GM12878 (cell line): ENCODE measurements around the gene ZMYM3. TPM values are rescaled to one million over a fixed set of nuclear protein-coding genes. Genes with fewer than 3 reads are reported as not detected.

Experiments
- ATAC-seq: fragments of 200-7000 bp; cut with Tn5 transposase; 3 replicates; pipeline ENCODE4 v1.9.1; 2020; ENCODE audit warnings: mild to moderate bottlenecking, moderate library complexity
- BruUV-seq: library from RNA; stranded (reverse); fragments of 400-500 nt; replicated peaks from 2 replicates; lab custom pipeline; 2021; lab: Mats Ljungman, UMichigan
- CTCF ChIA-PET: fragments of 300-600 bp; sonication (Branson Sonifier 250); formaldehyde crosslinking; extraction: SDS; loops from one replicate; lab custom pipeline; 2021; ENCODE audit warnings: inconsistent platforms; lab: Yijun Ruan, JAX
- POLR2A ChIA-PET: fragments of 350-600 bp; formaldehyde crosslinking; extraction: SDS; loops from one replicate; lab custom pipeline; 2021; ENCODE audit warnings: inconsistent platforms; lab: Charles Lee
- RAD21 ChIA-PET: fragments of 300-600 bp; sonication (Branson Sonifier 250); formaldehyde crosslinking; loops from one replicate; lab custom pipeline; 2023; ENCODE audit warnings: antibody characterized with exemption; ENCODE audit not compliant: unreplicated experiment; lab: Charles Lee
- SMC1A ChIA-PET: fragments of 300-600 bp; sonication (Branson Sonifier 250); formaldehyde crosslinking; loops from one replicate; lab custom pipeline; 2023; ENCODE audit not compliant: unreplicated experiment, uncharacterized antibody; lab: Charles Lee
- DNase-seq: peaks from one replicate; pipeline ENCODE4 v3.0.0-alpha.2; 2011; ENCODE audit warnings: low read depth, low spot score
- FAIRE-seq: peaks from 3 replicates; lab custom pipeline; 2011; peaks lifted over from hg19 to GRCh38; lab: Jason Lieb, UNC
- H2AFZ ChIP-seq: 2 replicates; pipeline ENCODE4 v1.6.0; 2011; ENCODE audit warnings: low read depth, low read length, control low read depth; ENCODE audit not compliant: control insufficient read depth
- H3K27ac ChIP-seq: 2 replicates; pipeline ENCODE4 v1.5.1; 2011; ENCODE audit warnings: control low read depth; ENCODE audit not compliant: control insufficient read depth, insufficient read depth
- H3K27me3 ChIP-seq, 2 experiments: replicated peaks in 1 of 2; 2 replicates each; pipeline versions ENCODE4 v1.6.0 to v1.6.1; 2011; ENCODE audit warnings: low read length in 1 of 2; ENCODE audit not compliant: control insufficient read depth in 2 of 2, insufficient read depth in 2 of 2
- H3K36me3 ChIP-seq, 2 experiments: 2 replicates each; pipeline ENCODE4 v1.5.1; 2011; ENCODE audit warnings: low read length in 1 of 2; ENCODE audit not compliant: control insufficient read depth in 2 of 2, insufficient read depth in 2 of 2
- H3K4me1 ChIP-seq: 2 replicates; pipeline ENCODE4 v1.6.1; 2011; ENCODE audit warnings: mild to moderate bottlenecking, low read length, moderate library complexity, mixed read lengths; ENCODE audit not compliant: control insufficient read depth, insufficient read depth
- H3K4me2 ChIP-seq: 2 replicates; pipeline ENCODE4 v1.6.0; 2011; ENCODE audit warnings: control low read depth; ENCODE audit not compliant: control insufficient read depth, insufficient read depth
- H3K4me3 ChIP-seq: fragments of 200-600 bp; sonication (generic); 2 replicates; pipeline ENCODE4 v1.5.1; 2016
- H3K79me2 ChIP-seq: 2 replicates; pipeline ENCODE4 v1.6.0; 2011; ENCODE audit warnings: low read length; ENCODE audit not compliant: control insufficient read depth, insufficient read depth
- H3K9ac ChIP-seq: 2 replicates; pipeline ENCODE4 v1.8.0; 2011; ENCODE audit warnings: low read length, control low read depth, mixed read lengths; ENCODE audit not compliant: control insufficient read depth, insufficient read depth
- H3K9me3 ChIP-seq: replicated peaks from 3 replicates; pipeline ENCODE4 v1.5.1; 2011; ENCODE audit warnings: mild to moderate bottlenecking, low read length; ENCODE audit not compliant: control insufficient read depth, insufficient read depth
- H4K20me1 ChIP-seq: 2 replicates; pipeline ENCODE4 v1.6.0; 2011; ENCODE audit not compliant: control insufficient read depth, insufficient read depth
- BACH1 ChIP-seq: fragments of 450-650 bp; IDR thresholded peaks from 2 replicates; pipeline ENCODE4 v1.6.1; 2017; ENCODE audit warnings: mild to moderate bottlenecking, borderline replicate concordance
- EGR1 ChIP-seq, 2 experiments: IDR thresholded peaks; 1 replicate in 1 of 2; 2 replicates in 1 of 2; pipeline ENCODE4 v1.6.1; 2011 to 2012; ENCODE audit warnings: low read depth in 2 of 2, low read length in 2 of 2, borderline replicate concordance in 1 of 2, mild to moderate bottlenecking in 1 of 2, moderate library complexity in 1 of 2
- ETV6 ChIP-seq, 2 experiments: fragments of 450-650 bp in 1 of 2; IDR thresholded peaks in 1 of 2; conservative IDR thresholded peaks in 1 of 2; 2 replicates each; pipeline ENCODE4 v1.6.1; 2014; ENCODE audit warnings: antibody characterized with exemption in 1 of 2, borderline replicate concordance in 1 of 2, low read depth in 1 of 2, mild to moderate bottlenecking in 1 of 2, moderate library complexity in 1 of 2
- IKZF1 ChIP-seq: fragments of 450-650 bp; conservative IDR thresholded peaks from 2 replicates; pipeline ENCODE4 v1.6.1; 2017; ENCODE audit warnings: antibody characterized with exemption, mild to moderate bottlenecking
- KLF5 ChIP-seq: fragments of 450-650 bp; IDR thresholded peaks from 2 replicates; pipeline ENCODE4 v1.6.1; 2014; ENCODE audit warnings: mild to moderate bottlenecking; ENCODE audit not compliant: partially characterized antibody
- NRF1 ChIP-seq: conservative IDR thresholded peaks from 2 replicates; pipeline ENCODE4 v1.6.1; 2011; ENCODE audit warnings: mild to moderate bottlenecking, low read depth, low read length, improper control_type of control experiment
- TBL1XR1 ChIP-seq: IDR thresholded peaks from 2 replicates; pipeline ENCODE4 v1.6.1; 2012; ENCODE audit warnings: low read depth, low read length, improper control_type of control experiment
- WGBS: methylation state at CpG from one replicate; pipeline ENCODE4 v1.1.6; 2016; ENCODE audit warnings: low lambda C conversion rate; ENCODE audit not compliant: insufficient replicate concordance, insufficient coverage; ENCODE audit errors: missing lambda C conversion rate; 5-methylcytosine and 5-hydroxymethylcytosine counted together
- in situ Hi-C: fragments of 300-500 bp; cut with MboI; formaldehyde crosslinking; loops from 9 replicates; pipeline ENCODE4 v1.14.3; 2018; ENCODE audit warnings: mixed read lengths
- intact Hi-C: fragments of 100-400 bp; cut with micrococcal nuclease; formaldehyde crosslinking; loops from one replicate; pipeline ENCODE4 v1.14.2; 2022; ENCODE audit not compliant: unreplicated experiment
- polyA plus RNA-seq, 11 experiments: library from polyadenylated mRNA; depleted of rRNA in 4 of 11; unstranded in 6 of 11; stranded (reverse) in 5 of 11; fragments of >200 nt; fragmentation: Nextera tagmentation in 4 of 11; fragmentation: Illumina TruSeq in 1 of 11; extraction: Ambion mirVana in 4 of 11; extraction: Trizol in 1 of 11; gene quantifications; 1 replicate in 1 of 11; 2 replicates in 10 of 11; pipeline versions ENCODE4 v1.2.1 to v1.2.3, GENCODE V29; 2011 to 2016; ENCODE audit warnings: inconsistent platforms in 2 of 11, missing spikeins in 2 of 11, low read depth in 1 of 11
- total RNA-seq, 4 experiments: library from RNA; depleted of rRNA in 3 of 4; stranded (reverse); fragments of >200 nt in 3 of 4; fragmentation: Illumina TruSeq in 1 of 4; extraction: Trizol in 1 of 4; gene quantifications; 2 replicates each; pipeline versions ENCODE4 v1.2.1 to v1.2.3, GENCODE V29; 2013 to 2021
- TF ChIP-seq, protein P1 (sequence below), 3 experiments: IDR thresholded peaks in 2 of 3; conservative IDR thresholded peaks in 1 of 3; 2 replicates each; pipeline ENCODE4 v1.5.1; 2011; ENCODE audit warnings: low read depth in 3 of 3, low read length in 3 of 3, mild to moderate bottlenecking in 3 of 3, control low read depth in 2 of 3, moderate library complexity in 2 of 3, inconsistent platforms in 1 of 3, mixed read lengths in 1 of 3; ENCODE audit not compliant: control insufficient read depth in 2 of 3, insufficient read depth in 1 of 3; ENCODE audit errors: extremely low read depth in 1 of 3
- TF ChIP-seq, protein P2 (sequence below): IDR thresholded peaks from 2 replicates; pipeline ENCODE4 v1.6.1; 2011; ENCODE audit warnings: low read depth, low read length, improper control_type of control experiment, borderline replicate concordance

ZMYM3 gene
- total and polyA plus RNA-seq, 10 of the 15 experiments (the other 5 are each of a cell fraction or from before 2014, with no cell fraction given), result 2.3 to 28.1 (median 12.3) TPM

DNA sequence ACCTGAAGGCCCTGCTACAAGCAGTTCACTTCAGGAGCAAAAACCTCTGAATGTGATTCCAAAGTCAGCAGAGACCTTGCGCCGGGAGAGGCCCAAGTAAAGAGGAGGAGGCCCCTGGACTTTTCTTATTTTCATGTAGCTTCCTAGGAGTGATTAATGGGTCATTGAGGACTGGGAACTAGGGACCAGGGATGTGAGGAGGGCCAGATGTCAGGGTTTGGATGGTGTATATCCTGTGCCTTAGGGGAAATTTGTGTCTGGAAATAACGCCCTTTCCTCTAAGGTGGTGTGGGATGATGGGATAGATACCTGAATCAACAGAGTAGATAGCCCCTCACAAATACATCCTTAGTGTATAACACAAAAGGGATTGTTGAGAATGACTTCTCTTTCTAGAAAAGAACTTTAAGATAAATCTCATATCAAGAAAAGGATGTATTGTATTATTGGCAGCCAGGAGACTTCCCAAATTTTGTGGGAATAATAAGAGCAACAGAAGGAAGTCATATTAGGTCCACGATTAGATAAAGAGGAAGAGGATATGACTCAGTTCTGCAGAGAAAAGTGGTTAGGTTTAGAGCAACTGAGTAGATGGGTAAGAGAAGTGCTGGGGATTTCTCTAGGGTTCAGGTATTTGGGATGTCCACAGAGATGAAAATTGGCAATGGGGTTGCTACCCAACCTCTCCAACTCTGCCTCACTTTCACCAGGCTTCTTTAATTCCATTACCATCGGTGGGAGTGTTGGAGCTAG lies 48.7 kb upstream of the ZMYM3 start:
- H3K27me3 ChIP-seq, result no peaks in the 10 kb centered on the region; a peak in 1 of 4 replicates
- H3K27ac ChIP-seq, result no peak overlapping the region
- BruUV-seq, result no TSS peak
- no peaks in the 10 kb centered on the region for H3K4me1 ChIP-seq
- ChIA-PET POLR2A (no interaction called here), SMC1A (no interaction called here), CTCF (interaction anchor here (0.7 kb wide), 1 partner anchor 85 kb away, joined by 3 read pairs; no protein-coding TSS in a partner anchor), RAD21 (no interaction called here)
- no peak overlapping the region for H3K9ac ChIP-seq
- in situ Hi-C loops (no loop called here), intact Hi-C loops (no loop called here)
- 66% methylated on average over 5 of the region's 5 CpGs for WGBS
- H3K36me3 ChIP-seq, result peaks cover 0 to 7% of the 10 kb centered on the region in 2 experiments
- H3K9me3 ChIP-seq, result no peaks in the 10 kb centered on the region
- TF ChIP-seq ETV6 (conservative IDR thresholded peaks at IDR 0.05 in 1 of 2, IDR thresholded peaks at IDR 0.05 in 1 of 2; ENCODE audit: borderline replicate concordance in 1 of 2, low read depth in 1 of 2) (no peak), NRF1 (no peak), EGR1 (IDR thresholded peaks at IDR 0.05; ENCODE audit: borderline replicate concordance in 1 of 2, low read depth in 2 of 2, low read length in 2 of 2) (no peak), BACH1 (no peak), TBL1XR1 (no peak), IKZF1 (no peak), KLF5 (no peak)
- TF ChIP-seq, protein P1, sequence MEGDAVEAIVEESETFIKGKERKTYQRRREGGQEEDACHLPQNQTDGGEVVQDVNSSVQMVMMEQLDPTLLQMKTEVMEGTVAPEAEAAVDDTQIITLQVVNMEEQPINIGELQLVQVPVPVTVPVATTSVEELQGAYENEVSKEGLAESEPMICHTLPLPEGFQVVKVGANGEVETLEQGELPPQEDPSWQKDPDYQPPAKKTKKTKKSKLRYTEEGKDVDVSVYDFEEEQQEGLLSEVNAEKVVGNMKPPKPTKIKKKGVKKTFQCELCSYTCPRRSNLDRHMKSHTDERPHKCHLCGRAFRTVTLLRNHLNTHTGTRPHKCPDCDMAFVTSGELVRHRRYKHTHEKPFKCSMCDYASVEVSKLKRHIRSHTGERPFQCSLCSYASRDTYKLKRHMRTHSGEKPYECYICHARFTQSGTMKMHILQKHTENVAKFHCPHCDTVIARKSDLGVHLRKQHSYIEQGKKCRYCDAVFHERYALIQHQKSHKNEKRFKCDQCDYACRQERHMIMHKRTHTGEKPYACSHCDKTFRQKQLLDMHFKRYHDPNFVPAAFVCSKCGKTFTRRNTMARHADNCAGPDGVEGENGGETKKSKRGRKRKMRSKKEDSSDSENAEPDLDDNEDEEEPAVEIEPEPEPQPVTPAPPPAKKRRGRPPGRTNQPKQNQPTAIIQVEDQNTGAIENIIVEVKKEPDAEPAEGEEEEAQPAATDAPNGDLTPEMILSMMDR (IDR thresholded peaks at IDR 0.05 in 2 of 3, conservative IDR thresholded peaks at IDR 0.05 in 1 of 3; ENCODE audit: control insufficient read depth in 2 of 3, extremely low read depth in 1 of 3, insufficient read depth in 1 of 3, low read depth in 3 of 3, low read length in 3 of 3), result no peak
- TF ChIP-seq, protein P2, sequence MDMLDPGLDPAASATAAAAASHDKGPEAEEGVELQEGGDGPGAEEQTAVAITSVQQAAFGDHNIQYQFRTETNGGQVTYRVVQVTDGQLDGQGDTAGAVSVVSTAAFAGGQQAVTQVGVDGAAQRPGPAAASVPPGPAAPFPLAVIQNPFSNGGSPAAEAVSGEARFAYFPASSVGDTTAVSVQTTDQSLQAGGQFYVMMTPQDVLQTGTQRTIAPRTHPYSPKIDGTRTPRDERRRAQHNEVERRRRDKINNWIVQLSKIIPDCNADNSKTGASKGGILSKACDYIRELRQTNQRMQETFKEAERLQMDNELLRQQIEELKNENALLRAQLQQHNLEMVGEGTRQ, result no peak
- H3K79me2 ChIP-seq, result no peaks in the 10 kb centered on the region
- no peak overlapping the region for H3K4me3 ChIP-seq
- no peak overlapping the region for H3K4me2 ChIP-seq
- no peak overlapping the region for H2AFZ ChIP-seq
- FAIRE-seq (no peak), ATAC-seq (no peak), DNase-seq (no peak)
- H4K20me1 ChIP-seq, result no peaks in the 10 kb centered on the region
